ENCODE data around the gene ADGRD2.
"Not testable (repeated sequence)": the region's sequence is repeated elsewhere in the genome, so short reads cannot be mapped to it uniquely, and the experiment has no call there.

Gene ADGRD2

GRCh38 chr9:124450241-124450924 is at the start of gene ADGRD2:
ADGRD2 (plus strand) TSS chr9:124450451; CDS start chr9:124451667, 1,216 bp downstream.
- no peak for DNase-seq (ENCODE audit: low spot score)

GRCh38 chr9:124403246-124403645 is 47.0 kb upstream of the ADGRD2 start:
- no peak for DNase-seq (ENCODE audit: low spot score)

- no peak for DNase-seq (ENCODE audit: low spot score)
Observed at GRCh38 chr9:124409410-124409809, 40.8 kb upstream of the ADGRD2 start.

- DNase-seq (ENCODE audit: low spot score) = no peak
Observed at GRCh38 chr9:124410321-124410913, 39.8 kb upstream of the ADGRD2 start.

GRCh38 chr9:124411514-124412227 is 38.6 kb upstream of the ADGRD2 start:
- DNase-seq (ENCODE audit: low spot score) = no peak

- no peak for DNase-seq (ENCODE audit: low spot score)
Observed at GRCh38 chr9:124412228-124412575, 38.0 kb upstream of the ADGRD2 start.

GRCh38 chr9:124414612-124415011 is 35.6 kb upstream of the ADGRD2 start:
- no peak for DNase-seq (ENCODE audit: low spot score)

GRCh38 chr9:124415102-124415851 is 35.0 kb upstream of the ADGRD2 start, which contains the start of gene PSMB7:
PSMB7 (minus strand) TSS chr9:124415442; CDS start chr9:124415425, 17 bp downstream.
- peak; percentile 92 for DNase-seq (ENCODE audit: low spot score)

GRCh38 chr9:124415852-124416484 is 34.3 kb upstream of the ADGRD2 start:
- DNase-seq (ENCODE audit: low spot score) = no peak

GRCh38 chr9:124419832-124420489 is 30.3 kb upstream of the ADGRD2 start:
- DNase-seq (ENCODE audit: low spot score) = no peak

- no peak for DNase-seq (ENCODE audit: low spot score)
Observed at GRCh38 chr9:124420991-124421543, 29.2 kb upstream of the ADGRD2 start.

GRCh38 chr9:124423155-124423554 is 27.1 kb upstream of the ADGRD2 start:
- no peak for DNase-seq (ENCODE audit: low spot score)

GRCh38 chr9:124423591-124423990 is 26.7 kb upstream of the ADGRD2 start:
- no peak for DNase-seq (ENCODE audit: low spot score)

GRCh38 chr9:124425733-124426132 is 24.5 kb upstream of the ADGRD2 start:
- DNase-seq (ENCODE audit: low spot score) = not testable (repeated sequence)

GRCh38 chr9:124426361-124426760 is 23.9 kb upstream of the ADGRD2 start:
- no peak for DNase-seq (ENCODE audit: low spot score)

- DNase-seq (ENCODE audit: low spot score) = no peak
Observed at GRCh38 chr9:124427281-124427680, 23.0 kb upstream of the ADGRD2 start.

- peak; percentile 37 for DNase-seq (ENCODE audit: low spot score)
Observed at GRCh38 chr9:124428751-124429529, 21.3 kb upstream of the ADGRD2 start.

- DNase-seq (ENCODE audit: low spot score) = no peak
Observed at GRCh38 chr9:124429530-124429867, 20.8 kb upstream of the ADGRD2 start.

- DNase-seq (ENCODE audit: low spot score) = no peak
Observed at GRCh38 chr9:124436320-124436719, 13.9 kb upstream of the ADGRD2 start.

GRCh38 chr9:124437086-124437485 is 13.2 kb upstream of the ADGRD2 start:
- no peak for DNase-seq (ENCODE audit: low spot score)

Data from pons (tissue), 1 donor.